HG03457 (cell line): ENCODE measurements around the gene DPP4.

ENCODE experiments used
- ATAC-seq: cut with Tn5 transposase; IDR thresholded peaks from one replicate; pipeline ENCODE4 v1.9.1; 2021; ENCODE audit warnings: moderate number of reproducible peaks; ENCODE audit not compliant: unreplicated experiment

The DPP4 gene

GRCh38 chr2:162022290-162022945 lies 51.6 kb downstream of the DPP4 start:
- ATAC-seq: no peak

GRCh38 chr2:162021516-162022058 lies 52.4 kb downstream of the DPP4 start:
- no peak for ATAC-seq

DNA sequence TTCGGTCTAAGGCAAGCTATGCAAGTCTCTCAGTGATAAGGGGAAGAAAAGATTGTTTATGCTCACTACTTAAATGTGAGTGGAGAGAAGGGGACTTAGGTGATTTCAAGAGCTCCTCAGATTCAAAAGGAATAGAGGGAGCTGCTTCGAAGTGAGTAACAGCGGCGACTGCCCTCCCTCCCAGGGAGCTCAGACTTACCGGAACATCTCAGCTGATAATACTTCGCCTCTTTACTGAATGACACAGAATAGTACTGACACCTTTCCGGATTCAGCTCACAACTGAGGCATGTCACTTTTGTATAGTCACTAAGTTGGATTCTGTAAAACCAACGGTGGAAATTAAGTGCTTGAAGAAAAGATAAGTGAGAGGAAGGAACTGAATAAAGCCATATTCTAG lies 55.5 kb downstream of the DPP4 start:
- no peak for ATAC-seq

GRCh38 chr2:162017233-162017632 lies 56.8 kb downstream of the DPP4 start:
- no peak for ATAC-seq

DNA sequence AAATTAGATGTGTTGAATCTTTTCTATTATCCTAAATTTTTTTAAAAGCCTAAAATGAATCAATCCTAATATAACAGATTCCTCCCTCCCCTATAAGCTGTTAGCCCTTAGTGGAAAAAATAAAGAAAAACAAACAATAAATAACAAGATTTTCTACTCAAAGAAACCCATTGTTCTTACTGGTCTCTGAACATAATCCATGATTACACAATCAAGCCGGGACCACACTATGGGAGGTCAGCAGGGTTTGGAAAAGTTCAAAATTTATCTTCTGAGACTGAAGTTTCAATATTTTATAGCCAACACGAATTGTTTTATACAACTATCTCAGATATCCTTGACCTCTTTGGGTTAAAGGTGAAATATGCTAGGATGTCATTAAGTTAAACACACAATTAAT lies 57.9 kb downstream of the DPP4 start:
- ATAC-seq: no peak

DNA sequence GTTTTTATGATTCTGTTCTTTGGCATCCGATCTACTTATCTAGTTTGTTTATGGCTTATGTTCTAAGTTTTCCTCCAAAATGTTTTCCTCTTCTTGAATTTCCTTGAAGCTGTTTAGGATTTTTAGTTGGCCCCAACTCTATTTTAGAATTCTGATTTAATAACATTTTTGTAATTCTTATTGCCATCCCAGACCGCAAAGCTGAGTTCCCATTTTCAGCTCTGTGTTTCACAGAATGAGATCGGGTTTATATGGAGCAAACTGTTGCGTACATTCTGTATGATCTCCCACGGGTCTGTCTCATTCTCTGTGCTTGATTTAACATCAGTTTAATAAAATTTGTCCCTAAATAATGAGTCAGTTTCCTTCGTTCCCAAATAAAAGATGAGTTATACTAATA lies 59.3 kb downstream of the DPP4 start:
- ATAC-seq: no peak

- no peak for ATAC-seq
Observed at GRCh38 chr2:162013514-162014475, 60.2 kb downstream of the DPP4 start.

- no peak for ATAC-seq
Observed at GRCh38 chr2:162012565-162013058, 61.4 kb downstream of the DPP4 start.

DNA sequence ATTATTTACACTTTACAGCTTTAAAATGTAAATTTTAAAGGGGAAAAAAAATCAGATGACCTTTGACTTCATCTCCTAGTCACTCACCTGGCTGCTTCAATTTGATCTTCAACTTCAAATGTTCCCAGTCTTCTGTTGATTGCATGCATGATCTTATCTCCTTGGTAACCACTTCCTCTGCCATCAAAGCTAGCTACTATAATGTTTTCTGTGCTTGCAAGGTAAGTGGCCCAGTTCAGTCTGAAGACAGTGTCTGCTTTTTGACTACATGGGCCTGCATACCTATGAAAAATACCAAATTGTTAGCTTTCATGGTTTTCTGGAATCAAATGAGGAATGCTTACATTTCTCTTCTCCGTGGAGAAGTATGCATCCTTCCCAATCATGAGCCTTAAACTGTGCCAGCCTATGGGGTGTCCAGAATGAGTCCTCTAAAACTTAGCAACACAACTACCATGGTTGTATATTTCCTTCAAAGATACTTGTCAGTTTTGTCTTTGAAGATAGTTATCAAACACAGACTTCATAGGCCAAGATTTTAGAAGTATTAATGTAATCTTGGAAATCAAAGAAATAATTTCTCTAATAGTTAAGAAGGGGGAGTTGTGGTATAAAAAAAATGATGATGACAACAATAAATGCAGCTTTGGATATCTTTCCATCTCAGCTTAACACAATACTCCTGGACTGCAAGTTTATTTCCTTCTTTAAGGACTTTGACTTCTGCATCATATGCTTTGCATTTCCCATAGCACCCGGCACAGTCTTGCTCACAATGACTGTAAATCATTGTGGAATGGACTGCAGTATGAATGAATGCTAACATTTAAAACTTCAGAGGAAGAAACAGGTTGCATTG lies 62.1 kb downstream of the DPP4 start:
- no peak for ATAC-seq

- no peak for ATAC-seq
Observed at GRCh38 chr2:162009543-162009942, 64.5 kb downstream of the DPP4 start.

- no peak for ATAC-seq
Observed at GRCh38 chr2:162007447-162008040, 66.5 kb downstream of the DPP4 start.

- ATAC-seq: no peak
Observed at GRCh38 chr2:162006337-162006736, 67.7 kb downstream of the DPP4 start.

DNA sequence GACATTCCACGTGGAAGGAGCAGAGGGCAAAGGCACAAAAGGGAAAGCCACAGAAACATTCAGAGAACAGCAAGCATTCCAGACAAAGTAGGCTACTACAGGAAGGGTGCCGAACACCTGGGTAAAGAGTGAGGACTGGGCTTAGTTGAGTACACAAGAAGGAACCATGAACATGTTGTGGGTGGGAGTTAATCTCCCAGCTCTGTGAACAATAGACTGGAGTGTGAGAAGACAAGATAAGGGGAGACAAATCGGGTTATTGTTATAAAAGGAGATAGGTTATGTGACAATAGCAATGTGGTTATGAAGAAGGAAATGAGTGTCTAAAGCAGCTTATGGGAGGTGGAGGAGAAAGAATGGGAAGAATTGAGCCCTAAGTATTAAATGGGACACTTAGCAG lies 70.0 kb downstream of the DPP4 start:
- no peak for ATAC-seq

DNA sequence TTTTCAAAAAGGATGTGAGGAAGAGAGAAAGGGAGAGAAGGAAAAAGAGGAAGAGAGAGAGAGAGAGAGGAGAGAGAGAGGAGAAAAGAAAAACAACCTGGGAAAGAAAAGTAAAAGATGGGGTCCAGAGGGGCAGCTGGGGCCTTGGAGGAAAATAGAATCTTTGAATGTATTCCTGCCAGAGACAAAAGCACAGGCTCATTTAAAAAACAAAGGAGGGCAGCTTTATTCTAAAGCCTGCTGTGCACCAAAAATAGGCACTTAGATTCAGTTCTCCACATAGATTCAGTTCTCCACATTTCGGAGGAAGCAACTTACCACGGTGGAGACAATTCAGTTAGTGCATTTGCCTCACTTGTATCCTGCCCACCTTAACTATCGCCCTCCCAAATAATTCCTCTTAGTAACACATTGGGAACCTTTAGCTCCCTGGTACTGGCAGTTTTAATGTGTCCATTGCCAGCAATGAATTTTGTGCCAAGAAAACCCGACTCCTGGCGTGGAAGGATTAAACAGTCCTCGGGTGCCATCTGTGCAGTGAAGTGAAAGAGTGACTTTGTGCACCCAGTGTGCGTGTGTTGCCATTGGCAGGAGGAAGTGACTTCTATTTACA lies 71.3 kb downstream of the DPP4 start:
- ATAC-seq: no peak

DNA sequence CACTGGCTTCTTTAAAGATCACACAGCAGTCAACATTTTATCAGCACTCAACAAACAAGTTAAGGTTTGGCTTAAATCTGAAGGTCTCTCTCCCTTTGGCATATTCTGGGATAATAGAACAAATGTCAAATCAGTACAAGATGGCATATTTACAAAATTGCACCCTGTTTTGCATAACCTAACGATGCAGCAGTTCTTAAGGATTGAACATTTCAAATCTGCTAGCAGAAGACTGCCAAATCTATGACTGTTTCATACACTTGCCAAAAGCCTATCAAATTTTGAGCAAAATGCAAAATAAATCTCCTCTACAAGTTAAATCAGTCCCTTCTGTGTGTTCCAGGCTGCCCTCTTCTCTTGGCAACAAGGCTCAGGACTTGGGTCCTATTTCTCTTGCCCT lies 73.6 kb downstream of the DPP4 start:
- ATAC-seq: no peak

- no peak for ATAC-seq
Observed at GRCh38 chr2:161999321-161999720, 74.7 kb downstream of the DPP4 start.

- ATAC-seq: no peak
Observed at GRCh38 chr2:161998857-161999256, 75.2 kb downstream of the DPP4 start.

DNA sequence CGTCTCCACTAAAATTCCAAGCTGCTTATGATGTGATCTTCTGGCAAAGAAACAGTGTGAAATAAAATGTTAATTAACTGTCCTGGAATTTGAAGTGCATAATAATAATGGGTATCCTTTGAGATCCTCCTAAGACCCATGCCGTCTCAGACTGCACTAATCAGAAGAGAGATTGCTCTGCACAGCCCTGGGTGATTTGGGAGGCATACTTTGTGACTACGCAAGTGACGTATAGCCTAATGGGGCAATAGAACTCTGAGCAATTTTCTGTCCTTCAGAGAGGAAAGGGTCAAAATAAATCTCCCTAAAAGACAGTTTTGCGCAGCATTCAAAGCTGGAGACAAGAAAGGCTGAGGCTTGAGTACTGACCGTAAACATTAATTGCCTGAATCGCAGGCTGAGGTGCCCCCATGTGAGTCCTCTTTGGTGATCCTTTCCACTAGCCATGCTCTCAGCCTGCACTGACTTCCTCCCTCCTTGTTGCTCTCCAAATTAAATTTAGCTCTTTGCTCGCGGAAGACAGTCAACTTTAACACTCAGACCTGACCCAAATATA lies 76.0 kb downstream of the DPP4 start:
- no peak for ATAC-seq

GRCh38 chr2:161995553-161996016 lies 78.4 kb downstream of the DPP4 start:
- no peak for ATAC-seq
